WTC11 (cell line): Measurements from ENCODE around the gene ZNF775.

ENCODE experiments used
- TP53 ChIP-seq: sonication (generic); formaldehyde crosslinking; IDR thresholded peaks from 2 replicates; pipeline ENCODE4 v1.8.1; 2023; ENCODE audit warnings: mild to moderate bottlenecking, missing genetic modification reagents
- ZNF263 ChIP-seq: sonication (generic); formaldehyde crosslinking; IDR thresholded peaks from 2 replicates; pipeline ENCODE4 v1.8.1; 2022; ENCODE audit warnings: low read depth, mild to moderate bottlenecking, moderate library complexity, missing genetic modification reagents
- TF ChIP-seq, protein P1 (sequence below): sonication (generic); formaldehyde crosslinking; IDR thresholded peaks from 2 replicates; pipeline ENCODE4 v1.8.0; 2022; ENCODE audit warnings: mild to moderate bottlenecking, missing genetic modification reagents
- TF ChIP-seq, protein P2 (sequence below): fragments of 200-600 bp; IDR thresholded peaks from 2 replicates; pipeline ENCODE4 v1.8.0; 2022; ENCODE audit warnings: antibody characterized with exemption
- TF ChIP-seq, protein P3 (sequence below): sonication (generic); formaldehyde crosslinking; IDR thresholded peaks from 2 replicates; pipeline ENCODE4 v1.8.0; 2022; ENCODE audit warnings: mild to moderate bottlenecking, missing genetic modification reagents

DNA sequence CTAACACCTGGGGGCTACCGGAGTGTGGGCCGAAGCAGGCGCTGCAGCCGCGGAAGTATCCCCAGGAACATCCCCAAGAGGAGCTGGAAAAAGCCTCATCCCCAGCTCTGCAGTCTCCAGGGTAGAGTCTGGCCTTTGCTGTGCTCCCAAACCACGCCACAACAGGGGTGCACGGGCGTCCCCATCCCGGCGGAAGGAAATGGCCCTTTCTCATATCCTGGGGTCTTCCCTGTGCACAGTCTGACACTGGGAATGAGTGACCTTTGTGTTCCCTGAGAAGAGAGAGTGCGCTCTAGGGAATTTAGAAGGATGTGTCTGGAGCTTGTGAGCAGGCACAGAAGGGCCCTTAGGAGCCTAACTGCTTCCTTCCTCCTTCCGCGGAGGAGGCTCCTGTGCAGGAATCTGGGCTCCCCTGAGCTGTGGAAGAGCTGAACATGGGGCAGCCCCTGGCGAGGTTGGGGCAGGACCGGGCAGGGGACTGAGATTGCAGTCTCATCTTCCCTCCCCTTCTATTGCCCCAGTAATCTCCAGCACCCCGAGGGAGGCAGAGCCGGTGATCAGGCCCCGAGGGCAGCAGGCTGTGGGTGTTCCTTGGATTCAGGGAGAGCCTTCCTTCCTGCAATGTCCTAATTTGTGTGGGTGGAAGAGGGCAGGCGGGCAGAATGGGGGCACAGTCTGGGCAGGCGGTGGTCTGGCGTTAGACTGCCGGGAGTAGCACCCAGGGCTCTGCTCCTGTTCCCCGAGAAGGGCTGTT is 9.2 kb upstream of the ZNF775 start:
- TF ChIP-seq, protein P1, sequence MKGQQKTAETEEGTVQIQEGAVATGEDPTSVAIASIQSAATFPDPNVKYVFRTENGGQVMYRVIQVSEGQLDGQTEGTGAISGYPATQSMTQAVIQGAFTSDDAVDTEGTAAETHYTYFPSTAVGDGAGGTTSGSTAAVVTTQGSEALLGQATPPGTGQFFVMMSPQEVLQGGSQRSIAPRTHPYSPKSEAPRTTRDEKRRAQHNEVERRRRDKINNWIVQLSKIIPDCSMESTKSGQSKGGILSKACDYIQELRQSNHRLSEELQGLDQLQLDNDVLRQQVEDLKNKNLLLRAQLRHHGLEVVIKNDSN (CRISPR knock-in tag) = no peak
- TF ChIP-seq TP53 (CRISPR knock-in tag) = no peak
- TF ChIP-seq, protein P2, sequence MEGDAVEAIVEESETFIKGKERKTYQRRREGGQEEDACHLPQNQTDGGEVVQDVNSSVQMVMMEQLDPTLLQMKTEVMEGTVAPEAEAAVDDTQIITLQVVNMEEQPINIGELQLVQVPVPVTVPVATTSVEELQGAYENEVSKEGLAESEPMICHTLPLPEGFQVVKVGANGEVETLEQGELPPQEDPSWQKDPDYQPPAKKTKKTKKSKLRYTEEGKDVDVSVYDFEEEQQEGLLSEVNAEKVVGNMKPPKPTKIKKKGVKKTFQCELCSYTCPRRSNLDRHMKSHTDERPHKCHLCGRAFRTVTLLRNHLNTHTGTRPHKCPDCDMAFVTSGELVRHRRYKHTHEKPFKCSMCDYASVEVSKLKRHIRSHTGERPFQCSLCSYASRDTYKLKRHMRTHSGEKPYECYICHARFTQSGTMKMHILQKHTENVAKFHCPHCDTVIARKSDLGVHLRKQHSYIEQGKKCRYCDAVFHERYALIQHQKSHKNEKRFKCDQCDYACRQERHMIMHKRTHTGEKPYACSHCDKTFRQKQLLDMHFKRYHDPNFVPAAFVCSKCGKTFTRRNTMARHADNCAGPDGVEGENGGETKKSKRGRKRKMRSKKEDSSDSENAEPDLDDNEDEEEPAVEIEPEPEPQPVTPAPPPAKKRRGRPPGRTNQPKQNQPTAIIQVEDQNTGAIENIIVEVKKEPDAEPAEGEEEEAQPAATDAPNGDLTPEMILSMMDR = no peak
- TF ChIP-seq, protein P3, sequence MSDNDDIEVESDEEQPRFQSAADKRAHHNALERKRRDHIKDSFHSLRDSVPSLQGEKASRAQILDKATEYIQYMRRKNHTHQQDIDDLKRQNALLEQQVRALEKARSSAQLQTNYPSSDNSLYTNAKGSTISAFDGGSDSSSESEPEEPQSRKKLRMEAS = no peak
- TF ChIP-seq ZNF263 (CRISPR knock-in tag) = no peak
